Skin epidermis (tissue), 12 donors: ENCODE data around the gene MRPL23.
A peak's percentile ranks its signal among the peaks of the same experiment; 100 is the strongest.

Experiments used
- H3K27ac ChIP-seq, 21 experiments: fragments of 200-600 bp; sonication (generic) in 11 of 21; one replicate each; pipeline ENCODE4 v1.5.0; 2020; ENCODE audit warnings: mild to moderate bottlenecking in 3 of 21, inconsistent platforms in 2 of 21, moderate library complexity in 2 of 21
- H3K4me3 ChIP-seq, 7 experiments: fragments of 200-600 bp; sonication (generic) in 2 of 7; one replicate each; pipeline ENCODE4 v1.5.0; 2020; ENCODE audit warnings: inconsistent platforms in 2 of 7, mild to moderate bottlenecking in 2 of 7, moderate library complexity in 1 of 7

MRPL23 gene

GRCh38 chr11:1920128-1920908 is 26.8 kb upstream of the MRPL23 start:
- Histone ChIP-seq H3K27ac (peak overlapping the region in 3 of 21 experiments; percentile 13 to 69 (median 39)), H3K4me3 (no peak overlapping the region)

GRCh38 chr11:1920909-1921573 is 26.1 kb upstream of the MRPL23 start:
- H3K27ac ChIP-seq = peak overlapping the region in 8 of 21 experiments; percentile 13 to 69 (median 44)
- no peak overlapping the region for H3K4me3 ChIP-seq

- H3K27ac ChIP-seq = peak overlapping the region in 6 of 21 experiments; percentile 13 to 69 (median 42)
These were observed 25.5 kb upstream of the MRPL23 start for GRCh38 chr11:1921574-1922141.

GRCh38 chr11:1922481-1923081 is 24.6 kb upstream of the MRPL23 start:
- H3K4me3 ChIP-seq = no peak overlapping the region
- peak overlapping the region in 3 of 21 experiments; percentile 13 to 26 (median 26) for H3K27ac ChIP-seq

More at GRCh38 chr11:1921574-1922141, 25.5 kb upstream of the MRPL23 start:
- H3K4me3 ChIP-seq = no peak overlapping the region

- Histone ChIP-seq H3K4me3 (no peak overlapping the region), H3K27ac (no peak overlapping the region)
These were observed 23.8 kb upstream of the MRPL23 start for GRCh38 chr11:1923201-1923956.

- H3K27ac ChIP-seq = peak overlapping the region in 1 of 21 experiments; percentile 12
These were observed 23.0 kb upstream of the MRPL23 start for GRCh38 chr11:1924181-1924580.

GRCh38 chr11:1924646-1925372 is 22.3 kb upstream of the MRPL23 start:
- Histone ChIP-seq H3K27ac (peak overlapping the region in 1 of 21 experiments; percentile 12), H3K4me3 (no peak overlapping the region)

More at GRCh38 chr11:1924181-1924580, 23.0 kb upstream of the MRPL23 start:
- H3K4me3 ChIP-seq = no peak overlapping the region

- H3K27ac ChIP-seq = no peak overlapping the region
- no peak overlapping the region for H3K4me3 ChIP-seq
These were observed 21.6 kb upstream of the MRPL23 start for GRCh38 chr11:1925373-1926155.

GRCh38 chr11:1926156-1927025 is 20.7 kb upstream of the MRPL23 start:
- Histone ChIP-seq H3K27ac (no peak overlapping the region), H3K4me3 (no peak overlapping the region)

- H3K4me3 ChIP-seq = no peak overlapping the region
- no peak overlapping the region for H3K27ac ChIP-seq
These were observed 19.9 kb upstream of the MRPL23 start for GRCh38 chr11:1927026-1927847.

- H3K27ac ChIP-seq = no peak overlapping the region
- no peak overlapping the region for H3K4me3 ChIP-seq
These were observed 19.2 kb upstream of the MRPL23 start for GRCh38 chr11:1927848-1928469.

GRCh38 chr11:1928470-1928890 is 18.7 kb upstream of the MRPL23 start:
- Histone ChIP-seq H3K4me3 (no peak overlapping the region), H3K27ac (no peak overlapping the region)

GRCh38 chr11:1928891-1929541 is 18.1 kb upstream of the MRPL23 start:
- H3K27ac ChIP-seq = no peak overlapping the region
- no peak overlapping the region for H3K4me3 ChIP-seq

- no peak overlapping the region for H3K4me3 ChIP-seq
- no peak overlapping the region for H3K27ac ChIP-seq
These were observed 17.3 kb upstream of the MRPL23 start for GRCh38 chr11:1929621-1930461.

- Histone ChIP-seq H3K4me3 (no peak overlapping the region), H3K27ac (no peak overlapping the region)
These were observed 16.7 kb upstream of the MRPL23 start for GRCh38 chr11:1930462-1930830.
